DLD1 (cell line): ENCODE results near the gene KIAA0513.

ENCODE experiments used
- in situ Hi-C: cut with HindIII; loops from 2 replicates; pipeline ENCODE4 v1.10.0; 2017; ENCODE audit warnings: low sequenced_read_pairs

Gene KIAA0513, protein sequence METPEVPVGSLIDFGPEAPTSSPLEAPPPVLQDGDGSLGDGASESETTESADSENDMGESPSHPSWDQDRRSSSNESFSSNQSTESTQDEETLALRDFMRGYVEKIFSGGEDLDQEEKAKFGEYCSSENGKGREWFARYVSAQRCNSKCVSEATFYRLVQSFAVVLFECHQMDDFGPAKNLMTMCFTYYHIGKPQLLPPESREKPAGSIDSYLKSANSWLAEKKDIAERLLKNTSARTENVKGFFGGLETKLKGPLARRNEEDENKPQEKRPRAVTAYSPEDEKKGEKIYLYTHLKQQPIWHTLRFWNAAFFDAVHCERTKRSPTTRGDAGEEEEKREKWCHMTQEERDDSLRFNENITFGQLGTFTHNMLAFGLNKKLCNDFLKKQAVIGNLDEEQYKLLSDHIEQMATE

DNA sequence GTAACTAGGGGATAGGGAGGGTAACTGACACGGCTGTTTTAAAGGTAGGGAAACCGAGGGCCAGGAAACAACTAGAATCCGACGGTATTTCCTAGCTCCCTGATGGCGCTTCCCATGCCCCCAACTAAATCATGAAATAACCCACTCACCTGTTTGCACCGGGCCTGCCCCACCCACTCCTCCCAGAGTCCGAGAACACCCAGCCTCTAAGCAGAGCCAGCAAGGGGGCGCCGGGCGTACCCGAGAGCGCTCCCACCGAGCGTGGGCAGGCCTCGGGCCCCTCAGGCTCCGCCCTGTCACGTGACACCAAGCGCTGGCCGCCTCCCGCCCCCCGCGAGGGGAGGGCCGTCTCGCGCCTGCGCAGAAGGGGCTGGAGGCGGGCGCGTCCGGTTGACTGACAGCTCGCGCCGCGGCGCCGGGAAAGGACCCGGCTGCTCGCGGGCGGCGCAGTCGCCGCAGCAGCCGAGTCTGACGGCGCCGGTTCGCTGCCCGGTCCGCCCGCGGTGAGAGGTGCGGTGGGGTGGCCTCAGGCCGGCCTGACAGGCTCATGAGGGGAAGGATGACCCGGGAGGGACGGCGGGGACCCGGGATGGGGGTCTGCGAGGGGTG, at the start of gene KIAA0513:
TSS of gene KIAA0513 (plus strand) at position 447 of the 609 bp plus-strand sequence. CDS start 39,277 bp downstream, outside the sequence.
- in situ Hi-C loops, result no loop called here

DNA sequence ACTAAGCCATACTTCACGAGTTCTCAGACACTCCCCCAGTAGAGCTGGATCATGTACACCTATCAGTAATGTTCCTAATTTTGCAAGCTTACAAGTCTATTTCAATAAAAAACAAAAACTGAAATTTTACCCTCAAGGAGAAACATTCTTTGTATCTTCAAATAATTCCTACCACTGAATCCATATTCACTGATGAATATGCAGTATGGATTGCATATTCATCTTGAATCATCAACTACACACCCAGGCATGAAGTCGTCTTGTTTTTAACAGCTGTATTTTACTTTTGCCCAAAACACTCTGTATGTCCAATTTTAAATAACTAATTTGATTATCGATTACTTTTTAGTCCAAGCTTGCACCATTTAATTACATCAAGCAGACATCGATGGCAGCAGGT, 48.1 kb upstream of the KIAA0513 start:
- in situ Hi-C loops, result loop anchor here (10.0 kb wide), 2 partner anchors 215 to 245 kb away; no protein-coding TSS in a partner anchor

- in situ Hi-C loops, result no loop called here
Observed at GRCh38 chr16:84982434-84982833, 45.2 kb upstream of the KIAA0513 start.

DNA sequence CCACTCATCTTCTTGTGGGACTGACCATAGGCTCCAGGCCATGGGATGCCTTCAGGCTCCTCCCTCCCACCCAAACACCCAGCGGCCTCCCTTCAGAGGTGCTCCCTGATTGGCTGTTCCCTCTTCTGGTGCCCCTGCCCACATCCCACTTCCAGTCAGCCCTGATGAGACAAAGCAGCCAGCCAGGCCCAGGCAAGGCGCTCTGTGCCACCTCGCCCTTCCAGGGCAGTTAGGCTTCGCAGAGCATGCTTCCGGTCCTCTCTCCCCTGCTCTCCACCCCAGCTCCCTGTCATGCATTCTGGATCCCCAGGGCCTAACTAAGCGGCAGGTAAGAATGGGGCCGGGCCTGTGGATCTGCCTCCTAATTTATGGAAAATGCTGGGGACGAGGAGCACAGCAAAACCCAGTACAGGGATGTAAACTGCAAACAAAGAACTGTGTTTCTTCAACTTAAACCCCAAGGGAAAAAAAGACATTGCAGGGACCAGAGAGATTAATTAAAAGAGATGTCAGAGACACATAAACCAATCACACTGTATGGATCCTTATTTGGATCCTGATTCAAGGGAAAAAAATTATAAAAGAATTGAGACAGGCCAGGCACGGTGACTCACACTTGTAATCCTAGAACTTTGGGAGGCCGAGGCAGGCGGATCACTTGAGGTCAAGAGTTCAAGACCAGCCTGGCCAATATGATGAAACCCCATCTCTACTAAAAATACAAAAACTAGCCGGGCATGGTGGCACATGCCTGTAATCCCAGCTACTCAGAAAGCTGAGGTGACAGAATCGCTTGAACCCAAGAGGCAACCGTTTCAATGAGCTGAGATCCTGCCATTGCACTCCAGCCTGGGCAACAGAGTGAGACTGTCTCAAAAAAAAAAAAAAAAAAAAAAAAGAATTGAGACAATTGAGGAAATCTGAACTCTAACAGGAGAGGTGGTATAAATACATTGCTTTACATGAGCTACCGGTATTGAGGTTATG, 42.2 kb upstream of the KIAA0513 start:
- in situ Hi-C loops, result no loop called here

- in situ Hi-C loops, result no loop called here
Observed at GRCh38 chr16:84986102-84986501, 41.5 kb upstream of the KIAA0513 start.

- in situ Hi-C loops, result no loop called here
Observed at GRCh38 chr16:84986879-84987278, 40.7 kb upstream of the KIAA0513 start.

GRCh38 chr16:84988328-84989080, 39.1 kb upstream of the KIAA0513 start:
- in situ Hi-C loops, result no loop called here

DNA sequence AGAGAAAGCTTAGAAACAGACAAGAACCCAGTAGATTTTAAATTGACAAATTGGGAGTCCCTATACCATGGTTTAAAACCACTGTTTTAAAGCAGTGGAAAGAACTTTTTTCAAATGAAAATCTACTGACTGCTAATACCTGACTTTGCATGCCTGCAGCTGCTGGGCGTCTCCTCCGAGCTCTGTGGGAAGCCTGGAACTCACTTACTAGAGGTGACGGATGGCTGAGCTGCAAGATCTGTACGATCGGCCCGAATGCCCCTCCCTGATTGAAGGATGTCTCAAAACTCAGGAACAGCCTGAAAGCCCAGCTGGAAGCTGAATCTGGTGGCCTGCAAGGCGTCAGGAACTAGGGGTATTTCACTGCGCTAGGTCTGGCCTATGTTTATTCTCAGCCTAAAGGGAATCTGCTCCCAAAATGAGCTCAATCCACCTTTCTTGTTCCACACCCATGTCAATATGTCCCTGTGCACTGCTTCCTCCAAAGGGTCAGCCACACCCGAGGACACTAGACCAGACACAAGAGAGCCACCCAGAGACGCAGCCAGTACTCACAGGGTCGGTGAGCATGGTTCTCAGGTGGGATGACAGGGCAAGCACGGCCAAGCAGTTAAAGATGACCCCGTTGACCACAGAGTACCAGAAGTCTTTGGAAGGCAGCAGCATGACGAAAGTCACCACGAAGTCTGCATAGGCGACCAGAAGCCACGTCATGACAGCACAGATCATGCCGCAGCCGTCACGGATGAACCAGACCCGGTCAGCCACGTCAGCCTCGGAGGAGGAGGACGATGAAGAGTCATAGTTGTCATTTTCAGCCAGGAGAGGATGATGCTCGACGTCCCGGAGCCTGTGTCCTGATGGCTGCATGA, 37.6 kb upstream of the KIAA0513 start:
- in situ Hi-C loops, result no loop called here

- in situ Hi-C loops, result no loop called here
Observed at GRCh38 chr16:84990782-84991181, 36.8 kb upstream of the KIAA0513 start.

GRCh38 chr16:84992717-84993075, 34.9 kb upstream of the KIAA0513 start:
- in situ Hi-C loops, result no loop called here

DNA sequence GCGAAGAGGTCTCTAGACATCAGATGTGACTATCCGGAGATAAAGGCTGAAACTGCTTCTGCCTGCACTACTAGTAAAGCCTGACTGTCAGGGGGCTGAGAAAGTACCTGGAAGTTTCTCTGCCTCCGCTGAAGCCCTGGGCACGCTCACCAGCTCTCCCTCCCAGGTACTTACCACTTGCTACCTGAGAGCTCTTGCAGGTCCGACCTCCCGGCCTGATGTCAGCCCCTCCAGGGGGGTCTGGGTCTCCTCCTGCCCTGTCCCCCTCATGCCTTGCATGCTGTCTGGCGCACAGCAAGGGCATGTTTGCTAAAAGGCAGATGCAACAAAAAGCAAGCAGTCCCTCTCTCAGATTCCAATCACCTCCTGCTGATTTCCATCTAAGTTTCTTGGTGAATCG, 33.7 kb upstream of the KIAA0513 start:
- in situ Hi-C loops, result no loop called here

DNA sequence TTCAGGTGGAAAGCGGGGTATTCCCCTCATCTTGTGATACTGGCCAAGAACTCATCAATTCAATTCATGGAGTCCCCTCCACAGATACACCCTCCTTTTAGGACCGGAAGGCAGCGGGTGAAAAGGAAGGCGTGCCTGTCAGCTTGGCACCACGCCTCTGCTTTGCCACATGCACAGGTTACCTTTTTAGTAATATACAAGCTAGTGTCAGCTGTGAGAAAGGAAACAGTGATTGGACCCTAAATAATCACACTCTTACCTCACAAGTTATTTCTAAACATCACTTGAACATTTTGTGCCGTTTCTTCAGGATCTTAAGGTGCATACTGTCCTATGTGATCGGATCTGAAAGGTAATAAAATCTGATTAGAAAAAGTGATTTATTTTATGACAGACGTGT, 31.9 kb upstream of the KIAA0513 start:
- in situ Hi-C loops, result no loop called here

- in situ Hi-C loops, result no loop called here
Observed at GRCh38 chr16:84996365-84996764, 31.2 kb upstream of the KIAA0513 start.

DNA sequence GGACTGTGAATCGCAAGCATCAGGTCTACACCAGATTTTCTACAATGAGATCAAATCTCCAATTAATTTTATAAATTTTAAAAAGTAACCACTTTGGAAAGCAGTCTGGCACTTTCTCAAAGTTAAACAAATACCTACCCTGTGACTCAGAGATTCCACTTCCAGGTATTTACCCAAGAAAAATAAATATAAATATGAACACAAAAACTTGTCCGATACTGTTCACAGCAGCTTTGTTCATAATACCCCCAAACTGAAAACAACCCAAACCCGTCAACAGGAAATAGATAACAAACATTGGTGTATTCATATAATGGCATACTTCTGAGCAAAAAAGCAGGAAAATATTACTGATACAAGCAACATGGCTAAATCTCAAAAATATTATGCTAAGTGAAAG, 28.4 kb upstream of the KIAA0513 start:
- in situ Hi-C loops, result no loop called here

DNA sequence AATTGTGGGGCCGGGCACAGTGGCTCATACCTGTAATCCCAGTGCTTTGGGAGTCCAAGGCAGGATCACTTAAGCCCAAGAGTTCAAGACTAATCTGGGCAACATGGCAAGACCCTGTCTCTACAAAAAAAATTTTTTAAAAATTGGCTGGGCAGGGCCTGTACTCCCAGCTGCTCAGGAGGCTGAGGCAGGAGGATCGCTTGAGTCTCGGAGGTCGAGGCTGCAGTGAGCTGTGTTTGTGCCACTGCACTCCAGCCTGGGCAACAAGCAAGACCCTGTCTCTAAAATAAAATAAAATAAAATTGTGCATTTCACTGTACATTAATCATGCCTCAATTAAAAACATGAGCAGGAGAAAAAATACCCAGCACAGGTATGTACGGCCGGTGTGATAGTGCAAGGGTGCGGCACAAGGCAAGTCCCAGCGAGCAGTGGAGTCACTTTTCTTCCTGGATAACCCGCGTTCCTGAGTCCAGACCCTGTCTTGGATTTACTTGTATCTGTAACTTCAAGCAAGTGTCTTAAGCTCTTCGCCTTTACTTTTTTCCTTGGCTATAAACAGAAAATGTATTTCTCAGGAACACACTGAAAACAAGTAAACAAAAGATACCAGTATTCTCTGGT, 27.6 kb upstream of the KIAA0513 start:
- in situ Hi-C loops, result no loop called here

DNA sequence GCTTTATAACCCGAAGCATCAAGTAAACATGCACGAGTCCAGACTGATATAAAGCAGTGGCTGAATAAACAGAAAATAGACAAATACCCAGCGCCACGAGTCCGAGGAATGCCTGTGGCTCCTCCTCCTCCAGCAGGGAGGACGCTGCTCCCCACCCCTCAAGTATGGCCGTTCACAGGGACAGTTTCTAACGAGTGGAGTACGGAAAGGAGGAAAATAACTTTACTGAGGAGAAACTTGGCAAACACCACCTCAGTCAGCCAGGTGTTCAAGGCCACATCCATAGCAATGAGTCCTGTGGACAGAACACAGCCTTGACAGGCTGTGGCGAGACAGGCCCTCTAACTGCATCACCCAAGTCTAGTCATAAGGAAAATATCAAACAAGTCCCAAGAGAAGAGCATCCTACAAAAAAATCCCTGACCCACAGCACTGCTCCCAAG, 25.5 kb upstream of the KIAA0513 start:
- in situ Hi-C loops, result no loop called here

GRCh38 chr16:85002608-85003007, 25.0 kb upstream of the KIAA0513 start:
- in situ Hi-C loops, result no loop called here

- in situ Hi-C loops, result no loop called here
Observed at GRCh38 chr16:85003076-85003475, 24.5 kb upstream of the KIAA0513 start.
